Activated CD4-positive, alpha-beta T cell treated with anti-CD3 and anti-CD28 coated beads, Interleukin-10, Interleukin-2, amounts not matched to agents 100 ng/mL and 50 ng/mL, durations not matched to agents 16 hours and 8 hours (primary cell): ENCODE results near the gene ATP23.

Source experiments
- DNase-seq: peaks from one replicate; pipeline ENCODE4 v3.0.0-alpha.2; 2020

ATP23 gene, protein sequence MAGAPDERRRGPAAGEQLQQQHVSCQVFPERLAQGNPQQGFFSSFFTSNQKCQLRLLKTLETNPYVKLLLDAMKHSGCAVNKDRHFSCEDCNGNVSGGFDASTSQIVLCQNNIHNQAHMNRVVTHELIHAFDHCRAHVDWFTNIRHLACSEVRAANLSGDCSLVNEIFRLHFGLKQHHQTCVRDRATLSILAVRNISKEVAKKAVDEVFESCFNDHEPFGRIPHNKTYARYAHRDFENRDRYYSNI

DNA sequence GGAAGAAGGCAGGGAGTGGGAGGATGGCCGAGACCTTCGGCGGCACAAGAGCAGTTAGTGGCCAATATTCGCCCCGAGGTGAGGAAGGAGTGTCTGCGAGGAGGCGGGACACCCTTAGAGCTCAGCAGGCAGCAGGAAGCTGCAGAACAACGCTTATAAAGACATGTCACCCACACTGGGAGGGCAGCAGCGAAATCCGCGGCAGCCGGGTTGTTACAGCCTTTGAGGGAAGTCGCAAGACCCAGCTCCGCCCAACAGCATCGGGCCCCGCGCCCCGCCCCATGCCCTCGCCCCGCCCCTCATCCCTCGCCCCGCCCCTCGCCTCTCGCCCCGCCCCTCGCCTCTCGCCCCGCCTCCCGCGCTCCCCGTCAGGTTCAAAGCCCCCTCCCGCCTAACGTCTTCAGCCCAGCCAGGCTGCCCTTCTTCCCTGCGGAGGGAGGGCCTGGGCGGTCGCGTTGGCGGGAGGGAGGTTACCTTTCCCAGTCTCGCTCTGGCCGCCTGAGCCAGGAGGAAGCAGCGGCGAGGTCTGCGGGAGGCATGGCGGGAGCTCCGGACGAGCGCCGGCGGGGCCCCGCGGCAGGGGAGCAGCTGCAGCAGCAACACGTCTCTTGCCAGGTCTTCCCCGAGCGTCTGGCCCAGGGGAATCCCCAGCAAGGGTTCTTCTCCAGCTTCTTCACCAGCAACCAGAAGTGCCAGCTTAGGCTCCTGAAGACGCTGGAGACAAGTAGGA is at the start of gene ATP23:
ATP23 (plus strand) TSS at position 403 of the 730 bp plus-strand sequence; CDS start at position 538, 135 bp downstream.
- DNase-seq, result peak; percentile 93

DNA sequence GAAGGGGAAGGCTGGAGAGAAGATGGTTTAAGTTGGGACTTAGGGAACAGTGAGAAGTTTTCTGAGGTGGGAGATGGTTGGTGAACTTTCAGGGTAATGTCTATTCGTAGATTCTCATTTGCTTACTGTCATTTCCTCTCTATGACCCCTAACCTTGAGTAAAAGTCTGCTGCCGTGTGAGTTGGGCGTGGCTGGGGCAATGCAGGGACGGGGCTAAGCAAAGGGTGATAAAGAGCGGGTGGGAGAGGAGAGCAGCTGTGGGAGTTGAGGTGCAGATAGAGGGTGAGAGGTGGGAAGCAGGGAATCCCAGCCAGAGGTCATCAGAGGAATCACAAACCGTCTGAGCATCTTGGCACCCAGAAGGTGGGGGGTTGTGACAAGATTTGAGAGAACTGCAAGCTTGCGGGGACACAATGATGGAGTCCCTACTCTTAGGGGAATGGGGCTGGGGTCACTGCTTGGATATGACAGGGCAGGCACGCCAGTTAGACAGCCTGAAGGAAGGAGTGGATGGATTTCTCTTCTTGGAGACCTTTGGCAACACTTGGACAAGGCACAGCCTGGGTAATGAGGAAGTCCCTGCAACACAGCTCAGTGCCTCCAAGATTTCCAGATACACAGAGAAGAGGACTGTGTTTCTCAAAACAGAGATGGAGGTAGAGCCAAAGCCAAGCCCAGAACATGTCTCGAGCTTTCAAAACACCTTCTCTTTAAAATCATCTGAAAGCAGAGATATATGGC is 49.0 kb upstream of the ATP23 start:
- no peak for DNase-seq

- no peak for DNase-seq
Observed at GRCh38 chr12:57893431-57894353, 47.7 kb upstream of the ATP23 start.

- no peak for DNase-seq
Observed at GRCh38 chr12:57894399-57895292, 46.7 kb upstream of the ATP23 start.

GRCh38 chr12:57895389-57896114 is 45.8 kb upstream of the ATP23 start:
- no peak for DNase-seq

DNA sequence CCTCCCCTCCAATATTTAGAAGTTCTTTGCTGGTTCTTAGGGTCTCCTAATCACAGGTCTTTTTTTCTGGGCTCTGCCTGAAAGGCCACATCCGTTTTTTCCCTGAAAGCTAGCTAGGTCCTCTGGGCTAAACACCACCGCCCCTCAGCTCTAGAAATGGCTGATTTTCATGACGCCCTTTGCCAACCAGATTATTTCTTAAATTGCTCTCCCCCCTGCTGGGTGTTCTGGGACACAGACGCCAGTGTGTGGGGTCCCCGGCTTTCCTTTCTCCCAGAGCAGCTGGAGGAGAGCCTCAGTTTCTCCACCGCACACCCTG is 45.3 kb upstream of the ATP23 start:
- no peak for DNase-seq

DNA sequence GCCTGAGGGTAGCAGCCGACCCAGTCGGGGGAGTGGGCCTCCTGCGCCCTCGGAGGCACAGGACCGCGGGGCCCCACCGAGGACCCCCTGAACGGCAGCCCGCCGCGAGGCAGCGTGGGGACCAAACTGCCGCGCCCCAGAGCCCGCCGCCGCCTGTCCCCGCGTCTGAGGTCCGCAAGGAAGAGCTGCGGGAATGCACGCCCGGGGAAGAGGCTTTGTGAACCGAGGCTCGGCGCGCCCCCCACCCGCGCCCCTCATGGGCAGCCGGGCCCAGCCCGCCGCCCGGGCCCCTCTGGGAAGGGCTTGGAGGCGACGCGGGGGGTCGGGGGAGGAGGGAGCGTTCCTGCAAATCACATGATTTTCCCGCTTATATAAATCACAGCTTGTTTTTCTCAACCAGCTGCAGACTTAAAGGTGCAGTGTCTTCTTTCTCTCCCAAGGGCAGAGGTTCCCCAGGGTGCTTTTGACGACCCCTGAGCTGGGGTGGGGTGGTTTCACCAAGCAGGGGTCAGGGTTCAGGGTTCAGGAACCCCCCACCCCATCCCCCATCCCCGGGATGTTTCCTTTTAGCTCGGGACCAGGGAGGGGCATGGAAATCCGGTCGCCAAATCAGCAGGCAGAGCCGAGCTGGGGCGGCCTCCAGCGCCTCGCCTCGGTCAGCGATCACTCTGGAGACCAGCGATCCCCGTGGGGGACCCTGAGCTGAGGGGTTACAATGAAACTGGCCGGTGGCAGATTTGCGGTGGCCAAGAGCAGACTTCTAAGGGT is 44.7 kb upstream of the ATP23 start:
- no peak for DNase-seq

GRCh38 chr12:57897286-57897974 is 43.9 kb upstream of the ATP23 start:
- DNase-seq, result no peak

GRCh38 chr12:57898308-57898970 is 42.9 kb upstream of the ATP23 start:
- peak; percentile 39 for DNase-seq

GRCh38 chr12:57899010-57899662 is 42.2 kb upstream of the ATP23 start:
- DNase-seq, result peak; percentile 90

DNA sequence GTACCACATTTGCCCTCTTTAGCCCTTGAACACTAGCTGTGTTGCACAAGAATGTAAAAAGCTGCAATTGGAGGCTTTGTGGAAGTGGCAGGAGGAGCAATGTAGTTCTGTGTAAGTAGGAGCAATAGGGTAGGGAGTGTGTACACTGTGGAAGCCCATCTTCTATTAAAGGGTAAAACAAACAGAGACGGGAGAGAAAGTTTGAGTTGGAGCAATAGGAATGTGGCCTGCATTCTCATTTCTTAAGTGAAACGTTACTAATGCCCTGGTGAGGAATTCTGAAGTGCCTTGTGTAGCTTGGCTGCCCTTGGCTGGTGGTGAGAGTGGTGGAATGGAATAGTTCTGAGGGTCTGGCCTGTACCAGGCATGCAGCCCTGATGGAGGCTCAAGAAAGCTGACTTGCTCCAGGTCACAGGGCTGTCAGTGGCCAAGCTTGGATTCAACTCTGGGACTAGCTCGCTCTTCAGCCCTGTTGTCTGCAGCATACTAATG is 38.8 kb upstream of the ATP23 start:
- DNase-seq, result no peak

- no peak for DNase-seq
Observed at GRCh38 chr12:57904426-57904825, 36.9 kb upstream of the ATP23 start.

DNA sequence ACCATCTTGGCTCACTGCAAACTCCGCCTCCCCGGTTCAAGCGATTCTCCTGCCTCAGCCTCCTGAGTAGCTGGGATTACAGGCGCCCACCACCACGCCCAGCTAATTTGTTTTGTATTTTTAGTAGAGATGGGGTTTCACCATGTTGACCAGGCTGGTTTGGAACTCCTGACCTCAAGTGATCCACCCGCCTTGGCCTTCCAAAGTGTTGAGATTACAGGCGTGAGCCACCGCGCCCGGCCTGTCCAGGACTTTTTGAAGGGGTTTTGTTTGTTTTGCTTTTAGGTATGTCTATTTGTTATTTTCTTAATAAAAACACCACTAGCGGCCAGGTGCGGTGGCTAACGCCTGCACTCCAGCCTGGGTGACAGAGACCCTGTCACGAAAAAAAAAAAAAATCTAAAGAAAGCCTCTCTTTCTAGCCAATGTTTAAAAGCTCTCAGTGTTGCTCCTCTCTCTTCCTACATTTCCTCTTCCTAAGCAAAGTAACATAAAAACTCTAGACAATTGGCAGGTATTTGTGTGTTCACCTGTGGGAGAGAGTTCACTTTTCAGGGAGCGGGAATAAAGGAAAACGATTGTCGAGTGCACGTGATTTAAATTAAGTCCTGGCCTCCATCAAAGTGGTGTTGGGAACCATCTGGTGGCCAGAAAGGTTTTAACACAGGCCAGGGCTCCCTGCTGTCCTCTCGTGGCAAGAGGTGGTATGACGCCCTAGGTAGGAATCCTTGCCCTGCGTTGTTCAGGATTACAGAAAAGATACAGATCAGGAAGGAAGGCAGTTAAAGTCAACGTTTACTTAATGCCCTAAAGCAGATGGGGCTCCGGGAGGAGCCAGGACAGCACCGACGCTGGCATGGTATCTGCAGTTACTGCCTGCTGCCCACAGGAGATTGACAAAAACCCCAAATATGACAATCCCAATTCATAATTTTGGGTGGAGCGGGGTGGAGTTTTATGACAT is 36.2 kb upstream of the ATP23 start:
- DNase-seq, result peak; percentile 88

DNA sequence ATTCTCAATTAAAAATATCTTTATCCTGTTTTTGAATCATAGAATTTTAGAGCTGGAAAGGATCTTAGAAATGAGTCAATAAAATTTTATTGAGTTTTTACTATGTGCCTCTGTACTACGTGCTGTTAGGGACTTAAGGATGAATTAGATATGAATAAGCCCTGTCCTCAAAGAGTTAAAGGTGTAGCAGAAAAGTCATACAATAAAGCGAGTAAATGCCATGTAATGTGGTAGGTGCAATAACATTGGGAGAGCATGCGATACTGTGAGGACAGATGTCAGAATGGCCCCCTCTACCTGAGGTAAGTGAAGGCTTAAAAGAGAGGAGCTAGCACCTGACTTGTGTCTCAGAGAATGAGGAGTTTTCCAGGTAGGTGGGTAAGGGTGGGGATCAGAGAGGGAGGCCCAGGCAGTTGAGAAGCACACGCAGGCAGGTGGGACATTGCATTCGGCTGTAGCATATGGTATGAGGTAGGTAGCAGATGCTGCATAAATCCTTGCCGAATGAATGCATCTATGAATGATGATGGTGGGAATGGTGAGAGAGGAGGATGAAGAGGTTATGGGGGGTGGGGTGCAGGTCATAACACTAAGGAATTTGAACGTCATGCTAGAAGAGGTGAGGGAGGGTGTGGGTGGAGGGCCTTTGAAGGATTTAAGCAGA is 35.4 kb upstream of the ATP23 start:
- no peak for DNase-seq

GRCh38 chr12:57906821-57907220 is 34.5 kb upstream of the ATP23 start:
- no peak for DNase-seq

GRCh38 chr12:57907281-57907680 is 34.1 kb upstream of the ATP23 start:
- DNase-seq, result no peak

DNA sequence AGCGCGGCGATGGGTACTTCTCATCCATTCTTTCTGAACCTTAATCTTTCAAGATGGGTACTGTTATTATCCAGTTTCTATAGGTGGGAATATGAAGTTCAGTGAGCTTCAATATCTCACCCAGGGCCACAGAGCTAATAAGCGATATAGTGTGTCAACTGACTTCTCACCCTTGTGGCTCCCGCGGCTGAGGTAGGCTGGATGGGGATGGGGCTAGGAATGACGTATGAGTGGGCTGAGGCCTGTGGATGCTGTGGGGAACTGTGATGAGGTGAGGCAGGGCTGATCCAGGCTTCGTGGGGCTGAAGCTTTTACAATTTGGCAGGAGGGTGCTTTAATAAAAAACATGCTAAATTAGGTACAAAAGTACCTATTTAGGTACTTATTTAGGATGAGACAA is 32.9 kb upstream of the ATP23 start:
- no peak for DNase-seq
